A673 (cell line): ENCODE results near the gene CGNL1.

Source experiments
- EZH2 ChIP-seq: fragments of 200-600 bp; sonication (generic); IDR thresholded peaks from 2 replicates; pipeline ENCODE4 v1.6.1; 2017; ENCODE audit warnings: borderline replicate concordance, low read depth, mild to moderate bottlenecking, mixed read lengths, antibody characterized with exemption, low read length; ENCODE audit not compliant: poor library complexity, severe bottlenecking
- TF ChIP-seq, protein P1 (sequence below): fragments of 300-800, 200-600 bp; sonication (generic); conservative IDR thresholded peaks from 2 replicates; pipeline ENCODE4 v1.5.1; 2017; ENCODE audit warnings: low read depth, mild to moderate bottlenecking, antibody characterized with exemption, low read length, moderate library complexity, mixed read lengths

DNA sequence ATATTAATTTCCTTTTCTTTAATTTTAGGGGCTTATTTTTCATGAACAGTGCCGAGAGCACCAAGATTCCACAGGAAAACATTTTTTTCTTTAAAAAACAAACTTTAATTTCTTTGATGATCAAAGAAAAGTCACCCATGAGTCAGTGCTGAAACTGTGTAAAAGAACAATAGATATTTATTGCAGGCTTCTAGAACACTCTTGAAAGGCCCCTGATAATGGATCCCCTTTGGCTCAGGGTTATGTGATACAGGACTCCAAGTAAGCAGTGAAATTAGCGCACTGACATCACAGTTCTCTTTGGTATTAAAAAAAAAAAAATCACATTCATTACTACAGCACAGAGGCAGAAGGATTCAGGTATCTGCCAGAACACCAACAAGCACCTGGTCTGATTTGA is 149.3 kb downstream of the CGNL1 start:
- TF ChIP-seq, protein P1, sequence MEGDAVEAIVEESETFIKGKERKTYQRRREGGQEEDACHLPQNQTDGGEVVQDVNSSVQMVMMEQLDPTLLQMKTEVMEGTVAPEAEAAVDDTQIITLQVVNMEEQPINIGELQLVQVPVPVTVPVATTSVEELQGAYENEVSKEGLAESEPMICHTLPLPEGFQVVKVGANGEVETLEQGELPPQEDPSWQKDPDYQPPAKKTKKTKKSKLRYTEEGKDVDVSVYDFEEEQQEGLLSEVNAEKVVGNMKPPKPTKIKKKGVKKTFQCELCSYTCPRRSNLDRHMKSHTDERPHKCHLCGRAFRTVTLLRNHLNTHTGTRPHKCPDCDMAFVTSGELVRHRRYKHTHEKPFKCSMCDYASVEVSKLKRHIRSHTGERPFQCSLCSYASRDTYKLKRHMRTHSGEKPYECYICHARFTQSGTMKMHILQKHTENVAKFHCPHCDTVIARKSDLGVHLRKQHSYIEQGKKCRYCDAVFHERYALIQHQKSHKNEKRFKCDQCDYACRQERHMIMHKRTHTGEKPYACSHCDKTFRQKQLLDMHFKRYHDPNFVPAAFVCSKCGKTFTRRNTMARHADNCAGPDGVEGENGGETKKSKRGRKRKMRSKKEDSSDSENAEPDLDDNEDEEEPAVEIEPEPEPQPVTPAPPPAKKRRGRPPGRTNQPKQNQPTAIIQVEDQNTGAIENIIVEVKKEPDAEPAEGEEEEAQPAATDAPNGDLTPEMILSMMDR = no peak
- no peak for TF ChIP-seq EZH2
